Measurements from ENCODE around the gene NPAS2. TPM values are rescaled to one million over a fixed set of nuclear protein-coding genes. Genes with fewer than 3 reads are reported as not detected.

The NPAS2 gene
- total RNA-seq, 1 donor from 2014 or later: 11.4 TPM

DNA sequence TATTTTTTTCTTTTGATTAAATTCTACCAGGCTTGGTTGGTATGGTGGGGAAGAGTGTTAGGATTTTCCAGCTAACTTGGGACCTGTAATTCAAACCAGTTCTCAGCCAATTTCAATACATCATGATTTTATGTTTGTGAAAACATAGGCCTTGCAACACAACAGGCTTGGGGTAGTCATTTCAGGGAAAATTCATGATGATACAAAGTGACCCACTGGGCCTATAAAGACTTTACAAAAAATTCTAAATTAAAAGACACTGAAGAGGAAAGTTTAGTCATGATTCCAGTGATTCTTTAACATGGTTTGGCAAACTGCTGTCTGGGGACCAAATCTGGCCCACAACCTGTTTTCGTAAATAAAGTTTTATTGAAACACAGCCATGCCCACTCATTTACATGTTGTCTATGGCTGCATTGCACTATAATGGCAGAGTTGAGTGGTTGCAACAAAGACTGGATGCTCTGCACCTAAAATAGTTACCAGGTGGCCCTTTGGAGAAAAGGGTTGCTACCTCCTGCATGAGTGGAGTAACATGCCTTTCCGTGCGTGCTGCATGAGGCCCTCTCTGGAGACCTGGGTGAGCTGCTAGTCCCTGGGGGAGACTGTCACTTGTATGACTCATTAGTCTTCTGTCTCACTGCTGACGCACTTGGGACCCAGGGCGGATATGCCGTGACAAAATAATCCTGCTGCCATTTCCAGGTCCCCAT, 73.6 kb downstream of the NPAS2 start:
- Histone ChIP-seq H3K27ac (no peak overlapping the region), H3K4me3 (no peak overlapping the region), H3K36me3 (no peaks in the 10 kb centered on the region), H3K4me1 (no peaks in the 10 kb centered on the region), H3K27me3 (no peaks in the 10 kb centered on the region), H3K9me3 (no peaks in the 10 kb centered on the region)
- no peak for TF ChIP-seq CTCF (IDR thresholded peaks at IDR 0.05)
- no peak for DNase-seq
- intact Hi-C loops (cut with DNase I): no loop called here
- ATAC-seq: no peak

DNA sequence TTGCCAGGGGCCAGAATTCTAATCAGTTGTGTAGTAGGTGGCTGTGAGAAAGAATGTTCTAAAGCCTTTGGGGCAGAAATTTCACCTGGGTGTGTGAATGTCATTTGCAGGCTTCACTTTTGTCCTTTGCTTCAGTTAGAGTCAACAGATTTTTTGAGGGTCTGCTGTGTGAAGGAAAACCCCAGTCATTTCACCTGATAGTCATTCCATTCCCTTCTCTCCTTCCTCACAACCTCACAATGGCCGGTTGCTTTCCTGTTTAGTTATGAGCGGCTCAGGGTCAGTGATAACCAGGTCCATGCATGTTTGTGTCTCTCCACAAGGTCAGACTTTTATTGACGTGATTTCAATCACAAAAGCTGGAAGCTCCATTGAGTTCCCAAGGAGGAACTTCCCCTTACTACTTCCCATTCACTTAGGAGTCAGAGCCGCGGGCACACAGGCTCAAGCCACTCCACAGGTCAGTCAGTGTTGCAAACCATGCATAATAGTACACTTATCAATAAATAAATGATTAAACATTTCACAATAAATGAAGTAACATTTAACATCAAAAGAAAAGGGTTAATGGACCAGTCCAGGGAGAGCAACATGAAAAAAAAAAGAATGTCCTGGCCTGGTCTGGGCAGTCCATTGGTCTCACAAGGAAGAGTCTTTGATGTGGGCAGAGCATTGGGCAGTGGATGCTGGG, 74.3 kb downstream of the NPAS2 start:
- intact Hi-C loops (cut with DNase I): no loop called here
- H3K36me3 ChIP-seq: no peaks in the 10 kb centered on the region
- no peak for TF ChIP-seq CTCF (IDR thresholded peaks at IDR 0.05)
- no peaks in the 10 kb centered on the region for H3K4me1 ChIP-seq
- no peak overlapping the region for H3K27ac ChIP-seq
- H3K9me3 ChIP-seq: no peaks in the 10 kb centered on the region
- H3K4me3 ChIP-seq: no peak overlapping the region
- no peak for ATAC-seq
- DNase-seq: no peak
- no peaks in the 10 kb centered on the region for H3K27me3 ChIP-seq

- H3K4me1 ChIP-seq: no peaks in the 10 kb centered on the region
- ATAC-seq: no peak
- no peak overlapping the region for H3K27ac ChIP-seq
- H3K36me3 ChIP-seq: no peaks in the 10 kb centered on the region
- TF ChIP-seq CTCF (IDR thresholded peaks at IDR 0.05): no peak
- H3K4me3 ChIP-seq: no peak overlapping the region
- intact Hi-C loops (cut with DNase I): no loop called here
- DNase-seq: no peak
- H3K9me3 ChIP-seq: no peaks in the 10 kb centered on the region
- H3K27me3 ChIP-seq: no peaks in the 10 kb centered on the region
Measured at GRCh38 chr2:100894796-100895156, 74.8 kb downstream of the NPAS2 start.

DNA sequence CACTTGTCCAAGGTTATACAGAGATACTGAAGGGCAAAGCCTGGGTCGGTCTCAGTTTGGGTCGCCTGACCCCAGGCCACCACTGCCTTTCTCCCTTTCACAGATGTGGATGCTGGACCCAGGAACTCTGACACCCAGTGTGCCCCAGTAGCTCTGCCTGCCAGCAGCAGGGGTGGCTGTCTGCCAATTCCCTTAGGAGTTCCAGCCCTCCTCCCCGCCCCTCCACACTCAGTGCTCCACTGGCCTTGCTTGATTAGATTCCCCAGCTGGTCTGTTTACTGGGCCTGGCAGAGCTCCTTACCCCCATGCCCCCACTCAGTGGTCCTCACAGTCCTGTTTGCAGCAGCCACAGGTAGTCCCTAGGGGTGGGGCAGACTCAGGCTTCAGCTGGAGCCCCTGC, 75.5 kb downstream of the NPAS2 start:
- intact Hi-C loops (cut with DNase I): no loop called here
- no peak for DNase-seq
- H3K4me3 ChIP-seq: no peak overlapping the region
- H3K27ac ChIP-seq: no peak overlapping the region
- no peaks in the 10 kb centered on the region for H3K36me3 ChIP-seq
- TF ChIP-seq CTCF (IDR thresholded peaks at IDR 0.05): no peak
- no peaks in the 10 kb centered on the region for H3K9me3 ChIP-seq
- H3K4me1 ChIP-seq: no peaks in the 10 kb centered on the region
- ATAC-seq: peak; percentile 47
- no peaks in the 10 kb centered on the region for H3K27me3 ChIP-seq

DNA sequence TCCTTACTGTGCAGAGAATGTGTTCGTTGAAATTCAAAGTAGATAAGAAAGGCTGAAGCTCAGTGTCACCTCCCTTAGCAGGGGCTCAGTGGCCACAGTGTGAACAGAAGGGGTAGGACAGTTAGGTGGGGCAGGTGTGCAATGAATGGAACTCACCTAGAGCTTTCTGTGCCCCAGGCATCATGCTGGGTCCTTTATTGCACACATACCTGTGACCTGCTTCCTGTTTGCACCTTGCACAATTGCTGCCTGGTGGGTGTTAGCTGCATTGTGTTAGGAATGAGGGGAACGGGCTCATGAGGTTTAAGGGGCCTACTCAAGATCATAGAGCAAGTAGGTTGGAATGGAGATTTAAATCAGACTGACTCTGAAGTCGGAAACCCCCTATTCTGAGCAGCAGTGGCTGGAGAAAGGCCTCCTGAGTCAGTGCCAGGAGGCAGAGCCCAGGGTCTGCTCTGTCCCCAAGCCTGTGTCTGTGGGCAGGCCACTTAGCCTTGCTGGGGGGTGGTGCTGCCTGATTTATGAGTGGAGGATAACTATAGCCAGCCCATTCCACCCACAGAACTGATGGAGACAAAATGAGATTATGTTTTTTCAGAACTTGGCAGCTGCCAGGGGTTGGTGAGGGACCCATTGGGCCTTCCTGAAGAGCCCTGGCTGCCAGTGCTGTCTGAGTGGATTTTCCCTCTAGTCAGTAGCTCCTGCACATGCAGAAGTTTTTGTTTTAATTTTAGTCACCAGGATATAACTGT, 76.2 kb downstream of the NPAS2 start:
- Histone ChIP-seq H3K4me3 (no peak overlapping the region), H3K27me3 (no peaks in the 10 kb centered on the region), H3K4me1 (no peaks in the 10 kb centered on the region), H3K9me3 (no peaks in the 10 kb centered on the region), H3K27ac (no peak overlapping the region), H3K36me3 (no peaks in the 10 kb centered on the region)
- peak; percentile 8 for ATAC-seq
- DNase-seq: no peak
- intact Hi-C loops (cut with DNase I): no loop called here
- TF ChIP-seq CTCF (IDR thresholded peaks at IDR 0.05): no peak

Measured in upper lobe of right lung (tissue), 1 donor.